ENCODE measurements around the gene BCAS1. TPM values are rescaled to one million over a fixed set of nuclear protein-coding genes. Genes with fewer than 3 reads are reported as not detected.

Gene BCAS1
- total and polyA plus RNA-seq, 12 donors: 0.03 TPM; not detected in 11

DNA sequence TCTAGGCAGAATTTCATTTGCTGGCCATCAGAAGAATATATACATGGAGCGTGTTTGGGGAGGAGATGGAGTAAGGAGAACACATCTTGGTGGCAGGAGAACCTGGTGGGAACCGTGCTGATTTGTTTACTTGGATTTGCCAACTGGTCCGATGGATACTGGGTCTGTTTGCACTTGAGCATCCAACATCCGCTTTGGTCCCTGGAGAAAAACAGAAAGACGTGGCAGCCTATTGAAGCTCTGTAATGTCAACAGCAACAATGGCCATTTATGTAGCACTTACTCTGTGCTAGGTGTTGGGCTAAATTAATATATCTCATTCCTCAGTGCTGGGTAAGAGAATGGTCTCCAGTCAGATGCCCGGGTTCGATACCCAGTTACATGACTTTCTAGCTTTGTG, 125.6 kb downstream of the BCAS1 start:
- H3K9me3 ChIP-seq: no peaks in the 10 kb centered on the region
- H3K4me3 ChIP-seq: no peak overlapping the region
- H3K36me3 ChIP-seq: no peaks in the 10 kb centered on the region
- WGBS, 2 donors: 80 to 87% methylated on average over 7 of the region's 7 CpGs
- no peak for TF ChIP-seq CTCF (IDR thresholded peaks at IDR 0.05)
- H3K4me1 ChIP-seq: peaks cover 7 to 56% (median 44%) of the 10 kb centered on the region in 9 donors
- no peaks in the 10 kb centered on the region for H3K27me3 ChIP-seq
- H3K27ac ChIP-seq: no peak overlapping the region
- ATAC-seq (no peak), DNase-seq (no peak)
- intact Hi-C loops (cut with DNase I): loop anchor here in 5 of 10 donors (5.0 to 10.0 kb wide), 5 partner anchors 118 to 540 kb away; partner anchors contain the start of gene PFDN4 (in 1 of the 5)

DNA sequence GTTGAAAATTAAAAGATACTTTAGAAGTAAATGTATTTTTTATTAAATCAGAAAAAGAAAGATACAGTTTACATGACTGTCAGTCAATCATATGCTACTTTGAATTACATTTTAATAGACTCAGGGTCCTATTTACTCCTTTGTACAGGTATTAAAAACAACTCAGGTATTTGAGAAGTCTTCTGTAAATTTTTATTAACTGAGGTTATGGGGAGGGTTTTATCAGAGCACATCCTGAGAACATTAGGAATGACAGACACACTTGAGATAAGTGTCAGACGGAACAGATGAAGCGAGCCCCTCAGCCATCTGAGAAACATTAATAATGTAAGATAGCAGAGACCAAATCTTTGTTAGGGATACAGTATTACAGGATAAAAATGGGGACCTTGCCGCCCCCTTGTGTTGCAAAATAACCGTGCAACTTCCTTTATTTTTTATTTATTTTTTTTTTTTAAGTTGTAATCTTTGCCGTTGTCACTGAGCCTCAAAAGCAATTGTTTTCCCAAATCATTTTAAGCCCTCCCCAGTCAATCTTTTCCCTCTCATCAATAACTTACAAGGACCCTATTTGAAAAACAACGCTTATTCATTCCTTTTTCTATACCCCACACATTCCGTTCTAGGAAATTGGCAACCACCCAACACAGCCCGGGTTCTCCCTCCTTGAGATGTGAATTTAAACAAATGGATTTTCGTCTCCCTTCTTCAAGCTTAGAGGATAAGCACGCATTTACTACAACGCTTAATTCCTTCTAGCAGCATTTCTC, 126.7 kb downstream of the BCAS1 start:
- Histone ChIP-seq H3K4me1 (peaks cover 7 to 56% (median 44%) of the 10 kb centered on the region in 9 donors), H3K36me3 (no peaks in the 10 kb centered on the region), H3K4me3 (peak overlapping the region in 6 of 10 donors; percentile 20 to 42 (median 28)), H3K27me3 (no peaks in the 10 kb centered on the region), H3K9me3 (no peaks in the 10 kb centered on the region), H3K27ac (no peak overlapping the region)
- intact Hi-C loops (cut with DNase I): loop anchor here in 5 of 10 donors (5.0 to 10.0 kb wide), 5 partner anchors 119 to 539 kb away; partner anchors contain the start of gene PFDN4 (in 1 of the 5)
- TF ChIP-seq CTCF (IDR thresholded peaks at IDR 0.05): peak; percentile 51 to 77 (median 65)
- ATAC-seq (no peak), DNase-seq (peak in 1 of 2 donors; percentile 28)
- WGBS, 2 donors: 13 to 15% methylated on average over 11 of the region's 11 CpGs

GRCh38 chr20:53942973-53943372, 127.4 kb downstream of the BCAS1 start:
- no peak for TF ChIP-seq CTCF (IDR thresholded peaks at IDR 0.05)
- Histone ChIP-seq H3K9me3 (no peaks in the 10 kb centered on the region), H3K4me3 (no peak overlapping the region), H3K36me3 (no peaks in the 10 kb centered on the region), H3K4me1 (peaks cover 7 to 52% (median 44%) of the 10 kb centered on the region in 9 donors), H3K27me3 (no peaks in the 10 kb centered on the region), H3K27ac (no peak overlapping the region)
- no peak for ATAC-seq
- intact Hi-C loops (cut with DNase I): loop anchor here in 5 of 10 donors (5.0 to 10.0 kb wide), 5 partner anchors 119 to 538 kb away; partner anchors contain the start of gene PFDN4 (in 1 of the 5)
- 96 to 99% methylated on average over 3 of the region's 3 CpGs for WGBS, 2 donors
- no peak for DNase-seq

DNA sequence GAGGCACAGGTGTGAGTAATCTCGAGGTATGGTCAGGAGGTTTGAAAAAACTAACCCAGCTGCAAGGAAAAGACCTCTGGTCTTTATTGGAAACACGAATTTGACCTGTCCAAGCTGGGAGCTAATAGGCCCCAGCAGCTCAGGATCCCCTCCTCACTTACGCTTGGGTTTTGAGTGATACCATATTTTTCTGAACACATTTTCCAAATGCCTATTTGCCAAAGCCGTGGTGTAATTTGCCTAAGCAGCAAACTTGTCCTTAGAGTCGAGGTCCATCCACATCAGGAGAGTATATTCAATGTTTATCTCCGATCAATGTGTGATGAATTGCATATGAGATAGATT, 128.0 kb downstream of the BCAS1 start:
- TF ChIP-seq CTCF (IDR thresholded peaks at IDR 0.05): no peak
- no peak for ATAC-seq
- Histone ChIP-seq H3K36me3 (no peaks in the 10 kb centered on the region), H3K9me3 (no peaks in the 10 kb centered on the region), H3K4me1 (peaks cover 7 to 52% (median 44%) of the 10 kb centered on the region in 9 donors), H3K4me3 (no peak overlapping the region), H3K27ac (peak overlapping the region in 1 of 10 donors; percentile 85), H3K27me3 (no peaks in the 10 kb centered on the region)
- intact Hi-C loops (cut with DNase I): loop anchor here in 5 of 10 donors (5.0 to 10.0 kb wide), 5 partner anchors 120 to 538 kb away; partner anchors contain the start of gene PFDN4 (in 1 of the 5)
- no peak for DNase-seq
- 84 to 86% methylated on average over 6 of the region's 6 CpGs for WGBS, 2 donors
